ENCODE data around the gene LDHAL6B. TPM values are rescaled to one million over a fixed set of nuclear protein-coding genes. Genes with fewer than 3 reads are reported as not detected.

LDHAL6B gene
- total RNA-seq = not detected in 3 replicates
- long read RNA-seq = 0 reads

GRCh38 chr15:59206623-59207183 is at the start of gene LDHAL6B:
TSS of gene LDHAL6B (plus strand) at chr15:59206843. CDS start at chr15:59206941, 98 bp downstream.
- Mint-ChIP-seq H3K4me3 (ENCODE audit: unreplicated experiment) (no peak within 1 kb of the TSS), H3K9me3 (ENCODE audit: low read depth) (no peaks in the 10 kb centered on the region), H3K4me1 (ENCODE audit: low read depth) (no peaks in the 10 kb centered on the region), H3K36me3 (ENCODE audit: low read depth) (peaks cover 51% of the 10 kb centered on the region), H3K27ac (ENCODE audit: unreplicated experiment) (no peak within 1 kb of the TSS), H3K27me3 (ENCODE audit: low read depth) (no peaks in the 10 kb centered on the region)
- no peak for TF ChIP-seq CTCF (IDR thresholded peaks at IDR 0.05)
- DNase-seq (ENCODE audit: low spot score) = no peak

DNA sequence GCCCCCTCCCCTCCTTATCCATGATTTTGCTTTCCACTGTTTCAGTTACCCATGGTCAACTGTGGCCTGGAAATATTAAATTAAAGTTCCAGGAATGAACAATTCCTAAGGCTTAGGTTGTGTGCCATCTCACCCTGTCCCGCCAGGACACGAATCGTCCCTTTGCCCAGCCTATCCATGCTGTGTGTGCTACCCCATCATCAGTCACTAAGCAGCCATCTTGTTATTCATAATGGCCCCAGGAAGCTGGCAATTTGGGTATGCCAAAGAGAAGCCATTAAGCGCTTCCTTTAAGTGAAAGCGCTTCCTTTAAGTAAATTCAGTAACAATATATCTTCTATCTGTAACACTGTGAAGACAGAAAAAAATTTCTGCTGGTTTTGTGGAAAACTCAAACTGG is 49.2 kb upstream of the LDHAL6B start:
- Mint-ChIP-seq H3K27ac (ENCODE audit: unreplicated experiment) (no peak overlapping the region), H3K4me1 (ENCODE audit: low read depth) (no peaks in the 10 kb centered on the region), H3K36me3 (ENCODE audit: low read depth) (peaks cover 48% of the 10 kb centered on the region), H3K9me3 (ENCODE audit: low read depth) (no peaks in the 10 kb centered on the region), H3K27me3 (ENCODE audit: low read depth) (no peaks in the 10 kb centered on the region), H3K4me3 (ENCODE audit: unreplicated experiment) (no peak overlapping the region)
- TF ChIP-seq CTCF (IDR thresholded peaks at IDR 0.05) = no peak
- no peak for DNase-seq (ENCODE audit: low spot score)

GRCh38 chr15:59157840-59158700 is 48.6 kb upstream of the LDHAL6B start:
- H3K4me3 Mint-ChIP-seq (ENCODE audit: unreplicated experiment) = no peak overlapping the region
- no peaks in the 10 kb centered on the region for H3K27me3 Mint-ChIP-seq (ENCODE audit: low read depth)
- TF ChIP-seq CTCF (IDR thresholded peaks at IDR 0.05) = no peak
- DNase-seq (ENCODE audit: low spot score) = no peak
- no peak overlapping the region for H3K27ac Mint-ChIP-seq (ENCODE audit: unreplicated experiment)
- peaks cover 45% of the 10 kb centered on the region for H3K36me3 Mint-ChIP-seq (ENCODE audit: low read depth)
- H3K4me1 Mint-ChIP-seq (ENCODE audit: low read depth) = no peaks in the 10 kb centered on the region
- no peaks in the 10 kb centered on the region for H3K9me3 Mint-ChIP-seq (ENCODE audit: low read depth)

- no peak for DNase-seq (ENCODE audit: low spot score)
- no peak overlapping the region for H3K4me3 Mint-ChIP-seq (ENCODE audit: unreplicated experiment)
- H3K4me1 Mint-ChIP-seq (ENCODE audit: low read depth) = no peaks in the 10 kb centered on the region
- TF ChIP-seq CTCF (IDR thresholded peaks at IDR 0.05) = no peak
- H3K36me3 Mint-ChIP-seq (ENCODE audit: low read depth) = peaks cover 39% of the 10 kb centered on the region
- no peaks in the 10 kb centered on the region for H3K9me3 Mint-ChIP-seq (ENCODE audit: low read depth)
- no peak overlapping the region for H3K27ac Mint-ChIP-seq (ENCODE audit: unreplicated experiment)
- no peaks in the 10 kb centered on the region for H3K27me3 Mint-ChIP-seq (ENCODE audit: low read depth)
These were observed 48.0 kb upstream of the LDHAL6B start for GRCh38 chr15:59158701-59159034.

DNA sequence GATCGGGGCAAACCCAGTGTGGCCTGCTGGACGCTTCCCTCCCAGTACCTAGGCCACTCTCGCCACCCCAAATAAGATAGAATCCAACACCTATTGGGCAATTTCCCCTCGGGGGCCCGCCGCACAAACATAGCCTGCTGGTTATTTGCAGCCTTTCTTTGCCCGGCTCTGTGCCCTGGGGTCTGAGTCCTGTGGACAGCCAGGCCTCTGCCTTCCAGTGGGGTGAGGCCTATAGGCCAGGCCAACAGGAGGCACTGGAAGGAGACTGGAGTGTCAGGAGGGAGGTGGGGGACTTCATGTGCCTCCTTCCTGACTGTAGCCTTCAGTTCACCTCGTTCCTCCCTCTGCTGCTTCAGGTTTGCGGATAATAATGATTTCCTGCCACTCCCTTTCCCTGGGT is 47.4 kb upstream of the LDHAL6B start:
- Mint-ChIP-seq H3K27ac (ENCODE audit: unreplicated experiment) (no peak overlapping the region), H3K27me3 (ENCODE audit: low read depth) (no peaks in the 10 kb centered on the region), H3K4me3 (ENCODE audit: unreplicated experiment) (no peak overlapping the region), H3K36me3 (ENCODE audit: low read depth) (peaks cover 42% of the 10 kb centered on the region), H3K9me3 (ENCODE audit: low read depth) (no peaks in the 10 kb centered on the region), H3K4me1 (ENCODE audit: low read depth) (no peaks in the 10 kb centered on the region)
- no peak for TF ChIP-seq CTCF (IDR thresholded peaks at IDR 0.05)
- DNase-seq (ENCODE audit: low spot score) = no peak
